MCF 10A (cell line): Measurements from ENCODE around the gene SNX13. TPM values are rescaled to one million over a fixed set of nuclear protein-coding genes. Genes with fewer than 3 reads are reported as not detected.

Experiments
- BruUV-seq: library from RNA; stranded (reverse); fragments of 400-500 nt; replicated peaks from 2 replicates; lab custom pipeline; 2021; lab: Mats Ljungman, UMichigan
- CTCF ChIA-PET: fragments of 300-600 bp; sonication (Branson Sonifier 250); formaldehyde crosslinking; extraction: SDS; loops from one replicate; lab custom pipeline; 2021; ENCODE audit warnings: antibody characterized with exemption, inconsistent platforms; lab: Yijun Ruan, JAX
- POLR2A ChIA-PET: fragments of 300-600, 350-650 bp; sonication (Branson Sonifier 250); formaldehyde crosslinking; extraction: SDS; loops from one replicate; lab custom pipeline; 2020; ENCODE audit warnings: antibody characterized with exemption, inconsistent platforms; lab: Yijun Ruan, JAX
- DNase-seq: peaks from one replicate; pipeline ENCODE4 v3.0.0-alpha.2; 2018; ENCODE audit not compliant: unreplicated experiment
- H3K27ac Mint-ChIP-seq: one replicate; pipeline ENCODE4 v1.8.0; 2022; ENCODE audit warnings: mild to moderate bottlenecking, low read depth, mixed read lengths; ENCODE audit not compliant: unreplicated experiment
- H3K27me3 Mint-ChIP-seq: one replicate; pipeline ENCODE4 v1.8.0; 2022; ENCODE audit warnings: mixed read lengths; ENCODE audit not compliant: insufficient read depth, unreplicated experiment
- H3K36me3 Mint-ChIP-seq: one replicate; pipeline ENCODE4 v1.8.0; 2022; ENCODE audit warnings: mild to moderate bottlenecking, moderate library complexity, mixed read lengths; ENCODE audit not compliant: insufficient read depth, unreplicated experiment
- H3K4me1 Mint-ChIP-seq: one replicate; pipeline ENCODE4 v1.8.0; 2022; ENCODE audit warnings: mixed read lengths; ENCODE audit not compliant: insufficient read depth, unreplicated experiment
- H3K4me3 Mint-ChIP-seq: one replicate; pipeline ENCODE4 v1.8.0; 2022; ENCODE audit warnings: mild to moderate bottlenecking, moderate library complexity, mixed read lengths; ENCODE audit not compliant: unreplicated experiment
- H3K9me3 Mint-ChIP-seq: one replicate; pipeline ENCODE4 v1.8.0; 2022; ENCODE audit warnings: mixed read lengths; ENCODE audit not compliant: unreplicated experiment
- CTCF ChIP-seq: fragments of 200-600 bp; IDR thresholded peaks from one replicate; pipeline ENCODE4 v1.8.0; 2022; ENCODE audit warnings: antibody characterized with exemption, mild to moderate bottlenecking; ENCODE audit not compliant: unreplicated experiment
- intact Hi-C: fragments of 100-400 bp; cut with micrococcal nuclease; formaldehyde crosslinking; loops from 2 replicates; pipeline ENCODE4 v1.14.1; 2022
- total RNA-seq: library from RNA; stranded (reverse); gene quantifications from 2 replicates; pipeline ENCODE4 v1.2.3, GENCODE V29; 2022

The SNX13 gene
- total RNA-seq, 1 experiment from 2014 or later = 38.5 TPM

DNA sequence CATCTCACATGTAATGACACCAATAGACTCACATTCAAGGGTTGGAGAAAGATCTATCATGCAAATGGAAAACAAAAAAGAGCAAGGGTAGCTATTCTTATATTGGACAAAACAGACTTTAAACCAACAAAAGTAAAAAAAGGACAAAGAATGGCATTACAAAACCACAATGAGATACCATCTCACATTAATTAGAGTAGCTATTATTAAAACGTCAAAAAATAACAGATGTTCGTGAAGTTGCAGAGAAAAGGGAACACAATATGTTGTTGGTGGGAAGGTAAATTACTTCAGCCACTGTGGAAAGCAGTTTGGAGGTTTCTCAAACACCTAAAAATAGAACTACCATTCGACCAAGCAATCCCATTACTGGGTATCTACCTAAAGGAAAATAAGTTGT is 197.0 kb downstream of the SNX13 start:
- Mint-ChIP-seq H3K27me3 (no peaks in the 10 kb centered on the region), H3K9me3 (peaks cover 7% of the 10 kb centered on the region), H3K4me3 (no peak overlapping the region), H3K27ac (no peak overlapping the region), H3K4me1 (no peaks in the 10 kb centered on the region), H3K36me3 (no peaks in the 10 kb centered on the region)
- TF ChIP-seq CTCF = no peak
- intact Hi-C loops = no loop called here
- no peak for DNase-seq
- BruUV-seq = no TSS peak
- ChIA-PET POLR2A (no interaction called here), CTCF (no interaction called here)

GRCh38 chr7:17741426-17741825 is 198.9 kb downstream of the SNX13 start:
- Mint-ChIP-seq H3K4me3 (no peak overlapping the region), H3K27ac (no peak overlapping the region), H3K27me3 (no peaks in the 10 kb centered on the region), H3K9me3 (peaks cover 7% of the 10 kb centered on the region), H3K4me1 (no peaks in the 10 kb centered on the region), H3K36me3 (no peaks in the 10 kb centered on the region)
- ChIA-PET CTCF (no interaction called here), POLR2A (no interaction called here)
- no TSS peak for BruUV-seq
- no peak for DNase-seq
- no peak for TF ChIP-seq CTCF
- intact Hi-C loops = no loop called here

Other genes starting within 250 kb of the SNX13 start
- gene PRPS1L1, start 87.4 kb upstream of the SNX13 start, total RNA-seq = not detected in 2 replicates